PC-9 (cell line): ENCODE measurements around the gene SEMA7A.

Source experiments
- CTCF ChIP-seq: fragments of 200-600 bp; sonication (generic); conservative IDR thresholded peaks from 2 replicates; pipeline ENCODE4 v1.6.1; 2017; ENCODE audit warnings: mixed run types, antibody characterized with exemption, mild to moderate bottlenecking, moderate library complexity
- EZH2 ChIP-seq: fragments of 200-600 bp; sonication (generic); IDR thresholded peaks from 2 replicates; pipeline ENCODE4 v1.8.0; 2017; ENCODE audit warnings: antibody characterized with exemption, low read depth

- TF ChIP-seq CTCF, result peak; percentile 81
- no peak for TF ChIP-seq EZH2
Observed at GRCh38 chr15:74373731-74374647, 59.8 kb downstream of the SEMA7A start.
